Ascending aorta (tissue), 2 donors: Measurements from ENCODE around the gene ZNF546. TPM values are rescaled to one million over a fixed set of nuclear protein-coding genes. Genes with fewer than 3 reads are reported as not detected.
"Not testable (repeated sequence)": the region's sequence is repeated elsewhere in the genome, so short reads cannot be mapped to it uniquely, and the experiment has no call there.

Source experiments
- DNase-seq, 2 donors: peaks; one replicate each; pipeline ENCODE4 v3.0.0-alpha.2; 2019; ENCODE audit warnings: low spot score in 2 of 2
- H3K27ac ChIP-seq, 2 donors: fragments of 200-600 bp; sonication (generic); one replicate each; pipeline ENCODE4 v1.5.1; 2016 to 2017; ENCODE audit warnings: mild to moderate bottlenecking in 1 of 2
- H3K27me3 ChIP-seq: fragments of 200-600 bp; sonication (generic); one replicate; pipeline ENCODE4 v1.5.1; 2017
- H3K36me3 ChIP-seq, 2 donors: fragments of 200-600 bp; sonication (generic); one replicate each; pipeline ENCODE4 v1.5.1; 2016
- H3K4me1 ChIP-seq, 2 donors: fragments of 200-600 bp; sonication (generic); one replicate each; pipeline ENCODE4 v1.5.1; 2016 to 2017; ENCODE audit warnings: mild to moderate bottlenecking in 1 of 2
- H3K4me3 ChIP-seq, 2 donors: fragments of 200-600 bp; sonication (generic); one replicate each; pipeline ENCODE4 v1.5.1; 2016 to 2017; ENCODE audit warnings: mild to moderate bottlenecking in 1 of 2
- H3K9me3 ChIP-seq, 2 donors: fragments of 200-600 bp; sonication (generic); one replicate each; pipeline ENCODE4 v1.5.1; 2016
- intact Hi-C: fragments of 100-400 bp; cut with DNase I; formaldehyde crosslinking; loops from one replicate; pipeline ENCODE4 v1.15.1; 2023
- total RNA-seq: library from RNA; depleted of rRNA; stranded (reverse); fragments of >200 nt; gene quantifications from one replicate; pipeline ENCODE4 v1.1.0, GENCODE V29; 2016
- TF ChIP-seq, protein P1 (sequence below), 3 experiments: fragments of 200-600 bp in 2 of 3; fragments of 450-650 bp in 1 of 3; sonication (generic) in 2 of 3; IDR thresholded peaks; one replicate each; pipeline ENCODE4 v1.5.1; 2016 to 2019; ENCODE audit warnings: antibody characterized with exemption in 3 of 3, mild to moderate bottlenecking in 1 of 3, moderate library complexity in 1 of 3

Gene ZNF546
- total RNA-seq = 3.0 TPM

DNA sequence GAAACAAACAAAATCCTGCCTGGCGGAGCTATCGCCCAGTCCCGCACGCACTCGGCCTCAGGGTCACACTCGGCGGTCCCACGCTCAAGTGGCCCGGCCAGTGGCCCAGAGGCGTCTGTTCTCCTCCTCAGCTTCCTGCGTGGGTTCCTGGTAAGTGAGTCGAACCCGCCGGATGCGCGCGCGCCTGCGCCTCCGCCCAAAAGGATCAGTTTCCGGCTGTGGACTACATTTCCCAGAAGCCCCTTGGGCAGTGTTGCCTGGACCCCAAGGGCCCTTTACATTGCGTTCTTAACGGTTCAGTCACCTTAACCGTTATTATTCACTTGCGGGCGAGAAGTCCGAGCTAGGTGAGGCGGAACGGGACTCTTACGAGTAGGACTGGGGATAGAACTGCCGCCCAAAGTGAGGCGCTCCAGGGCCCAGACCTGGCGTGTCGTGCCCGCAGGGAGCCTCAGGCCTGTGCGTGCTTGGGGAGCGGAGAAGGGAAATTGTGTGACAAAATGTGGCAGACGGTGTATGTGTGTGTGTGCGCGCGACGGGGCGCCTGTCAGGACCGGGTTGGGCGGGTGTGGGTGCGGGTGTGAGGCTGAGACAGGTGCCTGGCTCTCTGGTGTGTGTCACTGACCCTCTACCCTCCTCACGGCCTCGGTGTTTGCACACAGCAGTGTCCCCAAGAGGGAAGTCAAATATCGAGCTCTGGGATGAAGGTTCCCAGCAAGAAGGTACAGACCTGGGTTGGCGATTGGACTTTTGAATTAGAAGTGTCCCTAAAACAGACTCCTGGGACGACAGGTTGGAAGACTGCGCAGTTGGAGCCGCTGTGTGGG is at the start of gene ZNF546:
Gene ZNF546, plus strand, starts transcription at position 250 of the 827 bp plus-strand sequence. CDS start 1,267 bp downstream, outside the sequence.
- intact Hi-C loops = loop anchor here (1.0 to 10.0 kb wide), 5 partner anchors 26 to 462 kb away; partner anchors contain the start of genes EID2B, MAP3K10, PSMC4 and ZNF780A
- H3K4me1 ChIP-seq = peaks cover 0 to 10% of the 10 kb centered on the region in 2 donors
- TF ChIP-seq, protein P1, sequence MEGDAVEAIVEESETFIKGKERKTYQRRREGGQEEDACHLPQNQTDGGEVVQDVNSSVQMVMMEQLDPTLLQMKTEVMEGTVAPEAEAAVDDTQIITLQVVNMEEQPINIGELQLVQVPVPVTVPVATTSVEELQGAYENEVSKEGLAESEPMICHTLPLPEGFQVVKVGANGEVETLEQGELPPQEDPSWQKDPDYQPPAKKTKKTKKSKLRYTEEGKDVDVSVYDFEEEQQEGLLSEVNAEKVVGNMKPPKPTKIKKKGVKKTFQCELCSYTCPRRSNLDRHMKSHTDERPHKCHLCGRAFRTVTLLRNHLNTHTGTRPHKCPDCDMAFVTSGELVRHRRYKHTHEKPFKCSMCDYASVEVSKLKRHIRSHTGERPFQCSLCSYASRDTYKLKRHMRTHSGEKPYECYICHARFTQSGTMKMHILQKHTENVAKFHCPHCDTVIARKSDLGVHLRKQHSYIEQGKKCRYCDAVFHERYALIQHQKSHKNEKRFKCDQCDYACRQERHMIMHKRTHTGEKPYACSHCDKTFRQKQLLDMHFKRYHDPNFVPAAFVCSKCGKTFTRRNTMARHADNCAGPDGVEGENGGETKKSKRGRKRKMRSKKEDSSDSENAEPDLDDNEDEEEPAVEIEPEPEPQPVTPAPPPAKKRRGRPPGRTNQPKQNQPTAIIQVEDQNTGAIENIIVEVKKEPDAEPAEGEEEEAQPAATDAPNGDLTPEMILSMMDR (IDR thresholded peaks at IDR 0.05) = no peak
- H3K36me3 ChIP-seq = no peaks in the 10 kb centered on the region
- peaks cover 0 to 4% of the 10 kb centered on the region in 2 donors for H3K9me3 ChIP-seq
- H3K4me3 ChIP-seq = peak within 1 kb of the TSS; percentile 69 to 72
- DNase-seq = peak; percentile 70 to 97
- H3K27ac ChIP-seq = peak within 1 kb of the TSS; percentile 91 to 92
- no peaks in the 10 kb centered on the region for H3K27me3 ChIP-seq

DNA sequence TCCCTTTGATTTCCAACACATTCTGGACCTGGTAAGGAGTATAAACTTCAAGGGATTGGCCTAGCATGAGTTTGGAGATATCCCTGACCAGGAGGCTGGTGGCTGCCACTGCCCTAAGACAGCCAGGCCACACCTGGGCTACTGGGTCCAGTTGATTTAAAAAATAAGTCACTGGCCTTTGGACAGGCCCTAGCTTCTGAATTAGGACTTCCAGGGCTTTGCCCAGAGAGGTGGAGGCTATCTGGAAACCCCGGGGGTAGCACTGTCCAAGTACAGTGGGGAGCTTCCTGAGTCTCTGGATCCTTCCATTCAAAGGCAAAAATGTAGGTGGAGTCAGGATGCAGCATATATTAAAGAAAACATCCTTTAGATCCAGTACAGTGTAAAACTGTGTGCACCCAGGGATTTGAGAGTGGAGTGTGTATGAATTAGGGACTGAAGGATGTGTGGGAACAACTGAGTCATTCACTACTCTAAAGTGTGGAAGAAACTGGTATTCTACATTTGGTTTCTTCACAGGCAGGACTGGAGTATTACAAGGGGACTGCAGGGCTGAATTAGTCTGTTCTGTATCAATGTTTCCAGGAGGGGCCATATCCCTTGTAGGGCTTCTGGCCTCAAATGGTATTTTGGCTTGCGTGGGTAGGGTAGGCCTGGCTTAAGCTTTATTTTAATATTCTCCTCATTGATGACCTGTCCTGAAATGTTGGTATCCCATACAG is 47.7 kb upstream of the ZNF546 start:
- H3K4me1 ChIP-seq = no peaks in the 10 kb centered on the region
- no peak overlapping the region for H3K27ac ChIP-seq
- H3K27me3 ChIP-seq = no peaks in the 10 kb centered on the region
- H3K4me3 ChIP-seq = no peak overlapping the region
- no peaks in the 10 kb centered on the region for H3K36me3 ChIP-seq
- TF ChIP-seq, protein P1 (IDR thresholded peaks at IDR 0.05) = no peak
- no peaks in the 10 kb centered on the region for H3K9me3 ChIP-seq
- intact Hi-C loops = no loop called here
- DNase-seq = peak in 1 of 2 donors; percentile 9

DNA sequence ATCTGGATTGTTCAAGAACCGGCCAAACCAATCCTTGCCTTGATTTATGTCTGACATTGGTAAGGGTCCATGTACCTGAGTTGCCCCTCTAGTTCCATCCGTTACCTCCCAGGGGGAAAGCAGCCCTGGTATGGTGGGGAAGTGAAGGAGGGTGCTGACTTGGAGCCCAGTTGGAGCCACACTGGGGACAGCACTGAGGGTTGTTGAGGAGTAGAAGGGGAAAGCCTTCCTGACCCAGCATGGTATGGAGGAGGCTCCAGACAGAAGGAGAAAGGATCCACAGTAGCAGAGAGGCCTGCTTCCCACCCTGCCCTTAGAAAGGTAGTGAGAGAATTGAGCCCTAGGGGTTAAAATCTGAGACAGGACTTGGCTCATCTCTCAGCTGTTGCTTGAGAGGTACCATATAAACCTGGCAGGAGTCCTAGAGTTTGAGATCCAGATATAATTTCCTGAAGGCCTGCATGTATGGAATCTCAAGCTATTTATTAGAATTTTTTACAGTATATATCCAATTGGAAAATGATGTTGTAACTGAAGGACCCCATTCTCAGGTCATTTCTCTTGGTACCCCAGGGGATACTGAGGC is 45.7 kb upstream of the ZNF546 start:
- TF ChIP-seq, protein P1 (IDR thresholded peaks at IDR 0.05) = no peak
- Histone ChIP-seq H3K36me3 (no peaks in the 10 kb centered on the region), H3K27me3 (no peaks in the 10 kb centered on the region), H3K4me3 (no peak overlapping the region), H3K27ac (no peak overlapping the region), H3K9me3 (no peaks in the 10 kb centered on the region), H3K4me1 (no peaks in the 10 kb centered on the region)
- intact Hi-C loops = no loop called here
- peak in 1 of 2 donors; percentile 19 for DNase-seq

DNA sequence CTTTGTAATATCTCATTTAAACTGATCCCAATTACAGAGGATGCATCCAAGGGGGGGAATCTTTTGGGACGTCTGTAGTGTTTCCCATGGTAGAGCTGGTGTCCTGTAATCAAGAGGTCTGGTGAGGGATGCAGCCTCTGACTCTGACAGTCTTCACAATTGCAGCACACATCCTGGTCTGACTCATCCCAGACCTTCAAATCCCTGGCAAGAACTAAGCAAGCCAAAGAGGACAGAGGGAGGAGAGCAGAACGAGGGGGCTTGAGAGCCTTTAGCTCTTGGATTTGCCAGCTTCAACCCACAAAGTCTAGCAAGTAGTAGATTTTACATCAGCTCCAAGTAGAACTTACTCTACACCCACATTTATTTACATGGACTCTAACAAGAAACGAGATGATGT is 45.2 kb upstream of the ZNF546 start:
- Histone ChIP-seq H3K4me3 (no peak overlapping the region), H3K4me1 (no peaks in the 10 kb centered on the region), H3K9me3 (no peaks in the 10 kb centered on the region), H3K27me3 (no peaks in the 10 kb centered on the region), H3K27ac (no peak overlapping the region), H3K36me3 (no peaks in the 10 kb centered on the region)
- DNase-seq = peak in 1 of 2 donors; percentile 35
- TF ChIP-seq, protein P1 (IDR thresholded peaks at IDR 0.05) = no peak
- intact Hi-C loops = no loop called here

DNA sequence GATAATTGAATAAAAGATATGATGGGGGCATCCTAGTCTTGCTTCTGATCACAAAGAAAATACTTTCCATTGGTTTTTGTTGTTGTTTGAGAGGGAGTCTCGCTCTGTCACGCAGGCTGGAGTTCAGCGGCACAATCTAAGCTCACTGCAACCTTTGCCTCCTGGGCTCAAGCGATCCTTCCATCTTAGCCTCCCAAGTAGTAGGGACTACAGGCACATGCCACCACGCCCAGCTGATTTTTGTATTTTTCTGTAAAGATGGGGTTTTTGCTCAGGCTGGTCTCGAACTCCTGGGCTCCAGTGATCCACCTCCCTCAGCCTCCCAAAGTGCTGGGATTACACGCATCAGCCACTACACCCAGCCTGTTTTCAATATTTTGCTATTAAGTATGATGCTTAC is 42.9 kb upstream of the ZNF546 start:
- H3K36me3 ChIP-seq = no peaks in the 10 kb centered on the region
- no peaks in the 10 kb centered on the region for H3K4me1 ChIP-seq
- H3K27me3 ChIP-seq = no peaks in the 10 kb centered on the region
- H3K9me3 ChIP-seq = no peaks in the 10 kb centered on the region
- no peak overlapping the region for H3K27ac ChIP-seq
- no peak overlapping the region for H3K4me3 ChIP-seq
- DNase-seq = peak in 1 of 2 donors; percentile 7
- intact Hi-C loops = no loop called here
- TF ChIP-seq, protein P1 (IDR thresholded peaks at IDR 0.05) = no peak

DNA sequence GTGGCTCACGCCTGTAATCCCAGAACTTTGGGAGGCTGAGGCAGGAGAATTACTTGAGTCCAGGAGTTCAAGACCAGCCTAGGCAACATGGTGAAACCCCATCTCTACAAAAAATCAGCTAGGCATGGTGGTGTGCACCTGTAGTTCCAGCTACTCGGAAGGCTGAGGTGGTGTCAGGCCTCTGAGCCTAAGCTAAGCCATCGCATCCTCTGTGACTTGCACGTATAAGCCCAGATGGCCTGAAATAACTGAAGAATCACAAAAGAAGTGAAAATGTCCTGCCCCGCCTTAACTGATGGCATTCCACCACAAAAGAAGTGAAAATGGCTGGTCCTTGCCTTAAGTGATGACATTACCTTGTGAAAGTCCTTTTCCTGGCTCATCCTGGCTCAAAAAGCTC is 39.0 kb upstream of the ZNF546 start:
- H3K4me1 ChIP-seq, H3K9me3 ChIP-seq, H3K4me3 ChIP-seq, H3K27me3 ChIP-seq, H3K27ac ChIP-seq, DNase-seq, intact Hi-C loops, H3K36me3 ChIP-seq: not testable (repeated sequence)

DNA sequence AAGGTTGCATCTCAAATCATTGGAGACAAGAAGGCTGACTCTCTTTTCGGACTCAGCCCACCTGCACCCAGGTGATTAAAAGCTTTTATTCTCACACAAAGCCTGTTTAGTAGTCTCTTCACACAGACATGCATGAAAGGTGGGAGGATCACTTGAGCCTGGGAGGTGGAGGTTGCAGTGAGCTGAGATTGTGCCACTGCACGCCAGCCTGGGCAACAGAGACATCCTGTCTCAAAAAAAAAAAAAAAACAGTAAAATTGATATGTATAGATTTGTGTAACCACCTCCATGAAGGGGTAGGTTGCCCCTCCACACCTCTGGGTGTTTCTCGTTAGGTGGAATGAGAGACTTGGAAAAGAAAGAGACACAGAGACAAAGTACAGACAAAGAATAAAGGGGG is 37.9 kb upstream of the ZNF546 start:
- H3K4me1 ChIP-seq, H3K27me3 ChIP-seq, H3K36me3 ChIP-seq, H3K27ac ChIP-seq, H3K9me3 ChIP-seq, H3K4me3 ChIP-seq, intact Hi-C loops: not testable (repeated sequence)
- peak in 1 of 2 donors; percentile 5 for DNase-seq

DNA sequence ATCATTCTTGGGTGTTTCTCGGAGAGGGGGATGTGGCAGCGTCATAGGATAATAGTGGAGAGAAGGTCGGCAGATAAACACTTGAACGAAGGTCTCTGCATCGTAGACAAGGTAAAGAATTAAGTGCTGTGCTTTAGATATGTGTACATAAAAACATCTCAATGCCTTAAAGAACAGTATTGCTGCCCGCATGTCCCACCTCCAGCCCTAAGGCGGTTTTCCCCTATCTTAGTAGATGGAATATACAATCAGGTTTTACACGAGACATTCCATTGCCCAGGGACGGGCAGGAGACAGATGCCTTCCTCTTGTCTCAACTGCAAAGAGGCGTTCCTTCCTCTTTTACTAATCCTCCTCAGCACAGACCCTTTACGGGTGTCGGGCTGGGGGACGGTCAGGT is 37.5 kb upstream of the ZNF546 start:
- H3K36me3 ChIP-seq, intact Hi-C loops, H3K9me3 ChIP-seq, H3K4me3 ChIP-seq, H3K27ac ChIP-seq, H3K27me3 ChIP-seq, H3K4me1 ChIP-seq: not testable (repeated sequence)
- peak in 1 of 2 donors; percentile 18 for DNase-seq
